Body of pancreas (tissue), 4 donors: ENCODE results near the gene TTPAL.

Experiments used
- CTCF ChIP-seq, 7 experiments: fragments of 450-650 bp in 4 of 7; fragments of 200-600 bp in 3 of 7; sonication (generic) in 3 of 7; IDR thresholded peaks; one replicate each; pipeline ENCODE4 v1.5.1; 2016 to 2019; ENCODE audit warnings: antibody characterized with exemption in 7 of 7
- POLR2A ChIP-seq, 3 donors: fragments of 450-650 bp; IDR thresholded peaks; one replicate each; pipeline ENCODE4 v1.6.1; 2016; ENCODE audit warnings: antibody characterized with exemption in 3 of 3, mild to moderate bottlenecking in 2 of 3

- TF ChIP-seq CTCF (IDR thresholded peaks at IDR 0.05) (no peak), POLR2A (IDR thresholded peaks at IDR 0.05) (no peak)
Measured at GRCh38 chr20:44520881-44521280, 45.2 kb downstream of the TTPAL start.
